A673 (cell line): Measurements from ENCODE around the gene KLHDC3. TPM values are rescaled to one million over a fixed set of nuclear protein-coding genes. Genes with fewer than 3 reads are reported as not detected.
A peak's percentile ranks its signal among the peaks of the same experiment; 100 is the strongest.

ENCODE experiments used
- BruUV-seq: library from RNA; stranded (reverse); fragments of 400-500 nt; replicated peaks from 2 replicates; lab custom pipeline; 2021; lab: Mats Ljungman, UMichigan
- CTCF ChIA-PET: fragments of 300-600 bp; sonication (Branson Sonifier 250); formaldehyde crosslinking; loops from one replicate; lab custom pipeline; 2022; ENCODE audit warnings: antibody characterized with exemption; lab: Charles Lee
- POLR2A ChIA-PET: fragments of 300-600 bp; sonication (Branson Sonifier 250); formaldehyde crosslinking; loops from one replicate; lab custom pipeline; 2022; ENCODE audit warnings: antibody characterized with exemption; ENCODE audit not compliant: low non-redundant PET; lab: Charles Lee
- DNase-seq: peaks from one replicate; pipeline ENCODE4 v3.0.0-alpha.2; 2015; ENCODE audit warnings: low spot score
- H3K27ac ChIP-seq: fragments of 200-600 bp; sonication (generic); 2 replicates; pipeline ENCODE4 v1.5.1; 2016; ENCODE audit warnings: mixed run types, low read depth, mild to moderate bottlenecking, mixed read lengths, antibody characterized with exemption, low read length; ENCODE audit not compliant: poor library complexity, severe bottlenecking
- H3K27me3 ChIP-seq: fragments of 200-600 bp; sonication (generic); replicated peaks from 2 replicates; pipeline ENCODE4 v1.6.1; 2017; ENCODE audit warnings: mixed run types, low read depth, mild to moderate bottlenecking, mixed read lengths, antibody characterized with exemption, low read length; ENCODE audit not compliant: insufficient read depth, poor library complexity
- H3K36me3 ChIP-seq: fragments of 200-600 bp; sonication (generic); 2 replicates; pipeline ENCODE4 v1.6.1; 2016; ENCODE audit warnings: mixed run types, mild to moderate bottlenecking, mixed read lengths, antibody characterized with exemption, low read length; ENCODE audit not compliant: insufficient read depth, poor library complexity, severe bottlenecking
- H3K4me1 ChIP-seq: fragments of 200-600 bp; sonication (generic); 2 replicates; pipeline ENCODE4 v1.6.1; 2017; ENCODE audit warnings: mixed run types, mild to moderate bottlenecking, mixed read lengths, antibody characterized with exemption, low read length; ENCODE audit not compliant: insufficient read depth, poor library complexity, severe bottlenecking
- H3K4me3 ChIP-seq: fragments of 200-600 bp; sonication (generic); 2 replicates; pipeline ENCODE4 v1.5.1; 2016; ENCODE audit warnings: low read depth, mixed run types, mild to moderate bottlenecking, mixed read lengths, low read length; ENCODE audit not compliant: poor library complexity, severe bottlenecking
- H3K9me3 ChIP-seq: fragments of 200-600 bp; sonication (generic); 2 replicates; pipeline ENCODE4 v1.6.1; 2016; ENCODE audit warnings: mixed run types, low read depth, mild to moderate bottlenecking, mixed read lengths, antibody characterized with exemption, low read length; ENCODE audit not compliant: poor library complexity, severe bottlenecking
- EZH2 ChIP-seq: fragments of 200-600 bp; sonication (generic); IDR thresholded peaks from 2 replicates; pipeline ENCODE4 v1.6.1; 2017; ENCODE audit warnings: borderline replicate concordance, low read depth, mild to moderate bottlenecking, mixed read lengths, antibody characterized with exemption, low read length; ENCODE audit not compliant: poor library complexity, severe bottlenecking
- intact Hi-C: fragments of 100-400 bp; cut with micrococcal nuclease; formaldehyde crosslinking; loops from one replicate; pipeline ENCODE4 v1.10.0; 2022; ENCODE audit not compliant: unreplicated experiment
- total RNA-seq: library from RNA; stranded (reverse); gene quantifications from 2 replicates; pipeline ENCODE4 v1.2.3, GENCODE V29; 2021
- TF ChIP-seq, protein P1 (sequence below): fragments of 300-800, 200-600 bp; sonication (generic); conservative IDR thresholded peaks from 2 replicates; pipeline ENCODE4 v1.5.1; 2017; ENCODE audit warnings: low read depth, mild to moderate bottlenecking, antibody characterized with exemption, low read length, moderate library complexity, mixed read lengths

KLHDC3 gene
- total RNA-seq, 1 experiment from 2014 or later = 90.1 TPM

DNA sequence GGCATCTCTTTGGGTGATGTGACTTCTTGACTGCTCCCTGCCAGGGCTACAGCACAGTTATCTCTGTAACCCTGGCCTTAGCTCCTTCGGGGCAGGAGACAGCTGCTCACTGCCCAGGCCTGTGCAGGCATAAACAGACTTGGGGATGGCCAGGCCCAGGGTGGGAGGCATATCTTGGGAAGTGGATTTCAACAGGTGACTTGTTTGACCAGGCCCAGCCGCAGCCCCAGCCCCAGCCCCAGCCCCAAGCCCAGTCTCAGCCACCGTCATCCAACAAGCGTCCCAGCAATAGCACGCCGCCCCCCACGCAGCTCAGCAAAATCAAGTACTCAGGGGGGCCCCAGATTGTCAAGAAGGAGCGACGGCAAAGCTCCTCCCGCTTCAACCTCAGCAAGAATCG lies 7.8 kb upstream of the KLHDC3 start:
- intact Hi-C loops = no loop called here
- BruUV-seq = no TSS peak
- CTCF ChIA-PET = interaction anchor here (0.5 kb wide), 1 partner anchor 1398 kb away, joined by 4 read pairs; no protein-coding TSS in a partner anchor

DNA sequence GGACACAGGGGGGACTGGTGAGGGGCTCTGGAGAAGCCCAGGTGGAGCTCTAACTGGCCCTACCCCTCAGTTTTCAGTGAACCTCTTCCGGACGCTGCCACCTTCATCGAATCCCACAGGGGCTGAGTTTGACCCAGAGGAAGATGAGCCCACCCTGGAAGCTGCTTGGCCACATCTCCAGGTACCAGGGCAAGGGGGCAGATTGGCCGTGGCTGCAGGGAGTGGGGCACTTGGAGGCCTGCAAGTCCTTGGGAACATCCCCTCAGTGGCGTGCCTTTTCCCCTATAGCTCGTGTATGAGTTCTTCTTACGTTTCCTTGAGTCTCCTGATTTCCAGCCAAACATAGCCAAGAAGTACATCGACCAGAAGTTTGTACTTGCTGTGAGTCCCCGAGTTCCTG lies 6.9 kb upstream of the KLHDC3 start:
- Histone ChIP-seq H3K36me3 (peaks cover 52% of the 10 kb centered on the region), H3K9me3 (no peaks in the 10 kb centered on the region), H3K27me3 (no peaks in the 10 kb centered on the region), H3K27ac (no peak overlapping the region), H3K4me1 (no peaks in the 10 kb centered on the region), H3K4me3 (no peak overlapping the region)
- intact Hi-C loops = no loop called here
- CTCF ChIA-PET = interaction anchor here (0.5 kb wide), 1 partner anchor 149 kb away, joined by 5 read pairs; no protein-coding TSS in a partner anchor
- DNase-seq = no peak
- no peak for TF ChIP-seq EZH2
- TF ChIP-seq, protein P1, sequence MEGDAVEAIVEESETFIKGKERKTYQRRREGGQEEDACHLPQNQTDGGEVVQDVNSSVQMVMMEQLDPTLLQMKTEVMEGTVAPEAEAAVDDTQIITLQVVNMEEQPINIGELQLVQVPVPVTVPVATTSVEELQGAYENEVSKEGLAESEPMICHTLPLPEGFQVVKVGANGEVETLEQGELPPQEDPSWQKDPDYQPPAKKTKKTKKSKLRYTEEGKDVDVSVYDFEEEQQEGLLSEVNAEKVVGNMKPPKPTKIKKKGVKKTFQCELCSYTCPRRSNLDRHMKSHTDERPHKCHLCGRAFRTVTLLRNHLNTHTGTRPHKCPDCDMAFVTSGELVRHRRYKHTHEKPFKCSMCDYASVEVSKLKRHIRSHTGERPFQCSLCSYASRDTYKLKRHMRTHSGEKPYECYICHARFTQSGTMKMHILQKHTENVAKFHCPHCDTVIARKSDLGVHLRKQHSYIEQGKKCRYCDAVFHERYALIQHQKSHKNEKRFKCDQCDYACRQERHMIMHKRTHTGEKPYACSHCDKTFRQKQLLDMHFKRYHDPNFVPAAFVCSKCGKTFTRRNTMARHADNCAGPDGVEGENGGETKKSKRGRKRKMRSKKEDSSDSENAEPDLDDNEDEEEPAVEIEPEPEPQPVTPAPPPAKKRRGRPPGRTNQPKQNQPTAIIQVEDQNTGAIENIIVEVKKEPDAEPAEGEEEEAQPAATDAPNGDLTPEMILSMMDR = no peak
- POLR2A ChIA-PET = interaction anchor here (0.7 kb wide), 1 partner anchor 118 kb away, joined by 3 read pairs; no protein-coding TSS in a partner anchor
- BruUV-seq = no TSS peak

More for the DNA sequence above, 7.8 kb upstream of the KLHDC3 start:
- Histone ChIP-seq H3K9me3 (no peaks in the 10 kb centered on the region), H3K27me3 (no peaks in the 10 kb centered on the region), H3K36me3 (peaks cover 44% of the 10 kb centered on the region), H3K4me1 (no peaks in the 10 kb centered on the region), H3K27ac (no peak overlapping the region), H3K4me3 (no peak overlapping the region)
- TF ChIP-seq, protein P1 = no peak
- no peak for TF ChIP-seq EZH2
- DNase-seq = no peak
- POLR2A ChIA-PET = interaction anchor here (0.7 kb wide), 1 partner anchor 118 kb away, joined by 3 read pairs; no protein-coding TSS in a partner anchor

DNA sequence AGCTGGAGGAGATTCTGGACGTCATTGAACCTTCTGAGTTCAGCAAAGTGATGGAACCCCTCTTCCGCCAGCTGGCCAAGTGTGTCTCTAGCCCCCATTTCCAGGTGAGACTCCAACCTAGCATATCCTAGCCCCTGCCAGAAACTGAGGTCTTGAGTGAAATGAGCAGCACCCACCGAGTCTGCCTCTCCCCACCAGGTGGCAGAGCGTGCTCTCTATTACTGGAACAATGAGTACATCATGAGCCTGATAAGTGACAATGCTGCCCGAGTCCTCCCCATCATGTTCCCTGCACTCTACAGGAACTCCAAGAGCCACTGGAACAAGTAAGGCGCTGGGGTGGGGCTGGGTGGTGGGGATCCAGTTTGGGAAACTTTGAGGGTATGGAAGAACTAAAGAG lies 4.9 kb upstream of the KLHDC3 start:
- ChIA-PET POLR2A (no interaction called here), CTCF (no interaction called here)
- Histone ChIP-seq H3K27me3 (no peaks in the 10 kb centered on the region), H3K9me3 (no peaks in the 10 kb centered on the region), H3K4me3 (no peak overlapping the region), H3K4me1 (peaks cover 7% of the 10 kb centered on the region), H3K36me3 (peaks cover 58% of the 10 kb centered on the region), H3K27ac (no peak overlapping the region)
- TF ChIP-seq EZH2 = no peak
- TF ChIP-seq, protein P1 = peak; percentile 61
- intact Hi-C loops = loop anchor here (1.0 kb wide), 1 partner anchor 134 kb away; no protein-coding TSS in a partner anchor
- peak; percentile 66 for DNase-seq
- no TSS peak for BruUV-seq
